Retinal pigment epithelial cell (primary cell): ENCODE data around the gene SLC6A3.

Experiments used
- DNase-seq: peaks from one replicate; pipeline ENCODE4 v3.0.0-alpha.2; 2010; ENCODE audit warnings: low read depth
- H3K4me3 ChIP-seq: 2 replicates; pipeline ENCODE4 v1.5.1; 2011; ENCODE audit warnings: mild to moderate bottlenecking, low read length, control low read depth, moderate library complexity
- TF ChIP-seq, protein P1 (sequence below): conservative IDR thresholded peaks from 2 replicates; pipeline ENCODE4 v1.5.1; 2011; ENCODE audit warnings: low read depth, low read length, control low read depth, inconsistent platforms

SLC6A3 gene

DNA sequence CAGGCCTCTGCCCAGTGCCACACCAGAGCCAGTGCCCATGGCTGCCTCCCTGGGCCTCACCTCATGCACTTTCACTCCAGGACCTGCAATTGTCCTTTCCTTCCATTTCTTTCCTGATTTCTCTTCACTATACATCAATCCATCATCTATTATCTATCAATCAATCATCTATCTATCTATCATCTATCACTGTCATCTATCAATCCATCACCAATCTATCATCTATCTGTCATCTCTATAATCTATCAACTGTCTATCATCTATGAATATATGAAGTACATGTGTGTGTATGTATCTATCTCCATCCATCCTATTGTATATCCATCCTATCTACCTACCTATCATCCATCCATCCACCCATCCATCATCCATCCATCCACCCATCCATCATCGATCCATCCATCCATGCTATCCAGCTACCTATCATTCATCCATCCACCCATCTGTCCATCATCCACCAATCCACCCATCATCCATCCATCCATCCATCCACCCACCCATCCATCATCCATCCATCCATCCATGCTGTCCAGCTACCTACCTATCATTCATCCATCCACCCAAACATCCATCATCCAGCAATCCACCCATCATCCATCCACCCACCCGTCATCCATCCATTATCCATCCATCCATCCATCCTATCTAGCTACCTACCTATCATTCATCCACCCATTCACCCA lies 26.9 kb downstream of the SLC6A3 start:
- no peak for DNase-seq
- H3K4me3 ChIP-seq: no peak overlapping the region
- TF ChIP-seq, protein P1, sequence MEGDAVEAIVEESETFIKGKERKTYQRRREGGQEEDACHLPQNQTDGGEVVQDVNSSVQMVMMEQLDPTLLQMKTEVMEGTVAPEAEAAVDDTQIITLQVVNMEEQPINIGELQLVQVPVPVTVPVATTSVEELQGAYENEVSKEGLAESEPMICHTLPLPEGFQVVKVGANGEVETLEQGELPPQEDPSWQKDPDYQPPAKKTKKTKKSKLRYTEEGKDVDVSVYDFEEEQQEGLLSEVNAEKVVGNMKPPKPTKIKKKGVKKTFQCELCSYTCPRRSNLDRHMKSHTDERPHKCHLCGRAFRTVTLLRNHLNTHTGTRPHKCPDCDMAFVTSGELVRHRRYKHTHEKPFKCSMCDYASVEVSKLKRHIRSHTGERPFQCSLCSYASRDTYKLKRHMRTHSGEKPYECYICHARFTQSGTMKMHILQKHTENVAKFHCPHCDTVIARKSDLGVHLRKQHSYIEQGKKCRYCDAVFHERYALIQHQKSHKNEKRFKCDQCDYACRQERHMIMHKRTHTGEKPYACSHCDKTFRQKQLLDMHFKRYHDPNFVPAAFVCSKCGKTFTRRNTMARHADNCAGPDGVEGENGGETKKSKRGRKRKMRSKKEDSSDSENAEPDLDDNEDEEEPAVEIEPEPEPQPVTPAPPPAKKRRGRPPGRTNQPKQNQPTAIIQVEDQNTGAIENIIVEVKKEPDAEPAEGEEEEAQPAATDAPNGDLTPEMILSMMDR: no peak

GRCh38 chr5:1417586-1418225 lies 27.5 kb downstream of the SLC6A3 start:
- no peak for DNase-seq
- TF ChIP-seq, protein P1: no peak

GRCh38 chr5:1416856-1417469 lies 28.3 kb downstream of the SLC6A3 start:
- H3K4me3 ChIP-seq: no peak overlapping the region
- DNase-seq: no peak
- TF ChIP-seq, protein P1: no peak

More at GRCh38 chr5:1417586-1418225, 27.5 kb downstream of the SLC6A3 start:
- H3K4me3 ChIP-seq: no peak overlapping the region

GRCh38 chr5:1415626-1416360 lies 29.4 kb downstream of the SLC6A3 start:
- no peak for DNase-seq
- no peak overlapping the region for H3K4me3 ChIP-seq
- TF ChIP-seq, protein P1: no peak

- TF ChIP-seq, protein P1: no peak
- H3K4me3 ChIP-seq: no peak overlapping the region
- no peak for DNase-seq
Observed at GRCh38 chr5:1415059-1415425, 30.2 kb downstream of the SLC6A3 start.

DNA sequence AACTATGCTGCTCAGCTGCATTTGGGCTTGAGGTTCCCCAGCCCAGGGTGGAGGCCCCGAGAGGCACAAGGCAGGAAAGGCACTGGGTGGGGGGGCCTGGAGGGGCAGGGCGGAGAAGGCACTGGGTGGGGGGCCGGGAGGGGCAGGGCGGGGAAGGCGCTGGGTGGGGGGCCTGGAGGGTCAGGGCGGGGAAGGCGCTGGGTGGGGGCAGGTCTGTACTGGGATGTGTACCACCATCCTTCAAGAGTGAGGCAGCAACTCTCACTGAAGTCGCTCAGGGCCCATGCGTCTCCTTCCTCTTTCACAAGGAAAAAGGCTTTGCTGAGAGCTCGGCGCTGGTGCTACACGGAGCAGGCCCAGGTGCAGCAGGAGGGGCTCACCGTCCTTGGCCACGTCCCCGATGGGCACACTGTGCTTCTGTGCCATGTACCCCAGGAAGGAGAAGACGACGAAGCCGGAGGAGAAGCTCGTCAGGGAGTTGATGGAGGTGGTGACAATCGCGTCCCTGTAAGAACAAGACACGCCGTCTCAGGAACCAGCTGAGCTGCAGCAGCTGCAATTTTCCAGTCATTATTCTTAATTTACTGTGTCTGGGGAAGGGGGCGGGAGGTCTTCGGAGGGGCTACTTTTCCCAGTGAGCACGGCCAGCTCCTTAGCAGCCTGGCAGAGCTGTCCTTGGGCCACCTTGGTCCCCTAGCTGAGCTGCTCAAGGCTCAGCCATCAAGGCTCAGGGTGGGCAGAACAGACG lies 30.8 kb downstream of the SLC6A3 start:
- DNase-seq: no peak
- TF ChIP-seq, protein P1: no peak
- H3K4me3 ChIP-seq: no peak overlapping the region
